Central memory CD4-positive, alpha-beta T cell (primary cell): ENCODE results near the gene KCNN3.

ENCODE experiments used
- DNase-seq: peaks from one replicate; pipeline ENCODE4 v3.0.0; 2022

KCNN3 gene

GRCh38 chr1:154860156-154860870 lies 9.8 kb downstream of the KCNN3 start:
- no peak for DNase-seq

- DNase-seq = no peak
Measured at GRCh38 chr1:154859786-154860155, 10.3 kb downstream of the KCNN3 start.

GRCh38 chr1:154859151-154859785 lies 10.8 kb downstream of the KCNN3 start:
- no peak for DNase-seq

GRCh38 chr1:154857441-154858215 lies 12.5 kb downstream of the KCNN3 start:
- DNase-seq = no peak

- no peak for DNase-seq
Measured at GRCh38 chr1:154857022-154857421, 13.1 kb downstream of the KCNN3 start.

GRCh38 chr1:154856544-154856943 lies 13.5 kb downstream of the KCNN3 start:
- no peak for DNase-seq

GRCh38 chr1:154856049-154856448 lies 14.0 kb downstream of the KCNN3 start:
- DNase-seq = no peak

- no peak for DNase-seq
Measured at GRCh38 chr1:154855186-154855851, 14.8 kb downstream of the KCNN3 start.

GRCh38 chr1:154852845-154853244 lies 17.2 kb downstream of the KCNN3 start:
- no peak for DNase-seq

- DNase-seq = no peak
Measured at GRCh38 chr1:154851392-154852177, 18.5 kb downstream of the KCNN3 start.

- no peak for DNase-seq
Measured at GRCh38 chr1:154849645-154850131, 20.4 kb downstream of the KCNN3 start.

- DNase-seq = no peak
Measured at GRCh38 chr1:154848983-154849382, 21.1 kb downstream of the KCNN3 start.

GRCh38 chr1:154847891-154848290 lies 22.2 kb downstream of the KCNN3 start:
- no peak for DNase-seq

GRCh38 chr1:154846565-154847442 lies 23.3 kb downstream of the KCNN3 start:
- DNase-seq = no peak

- DNase-seq = no peak
Measured at GRCh38 chr1:154845879-154846278, 24.2 kb downstream of the KCNN3 start.

GRCh38 chr1:154845174-154845573 lies 24.9 kb downstream of the KCNN3 start:
- no peak for DNase-seq

- no peak for DNase-seq
Measured at GRCh38 chr1:154844297-154844681, 25.8 kb downstream of the KCNN3 start.

- no peak for DNase-seq
Measured at GRCh38 chr1:154843636-154844296, 26.3 kb downstream of the KCNN3 start.

- no peak for DNase-seq
Measured at GRCh38 chr1:154842635-154843034, 27.4 kb downstream of the KCNN3 start.

- DNase-seq = no peak
Measured at GRCh38 chr1:154841384-154841783, 28.7 kb downstream of the KCNN3 start.
